Lower leg skin (tissue), 3 donors: ENCODE results near the gene FBXO31.

ENCODE experiments used
- POLR2A ChIP-seq, 2 donors: fragments of 450-650 bp; IDR thresholded peaks; one replicate each; pipeline ENCODE4 v1.6.1; 2016 to 2017; ENCODE audit warnings: antibody characterized with exemption in 2 of 2, mild to moderate bottlenecking in 1 of 2, moderate library complexity in 1 of 2
- TF ChIP-seq, protein P1 (sequence below), 3 donors: fragments of 450-650 bp; IDR thresholded peaks; one replicate each; pipeline ENCODE4 v1.5.1; 2016; ENCODE audit warnings: antibody characterized with exemption in 3 of 3, mild to moderate bottlenecking in 3 of 3, moderate library complexity in 2 of 3

DNA sequence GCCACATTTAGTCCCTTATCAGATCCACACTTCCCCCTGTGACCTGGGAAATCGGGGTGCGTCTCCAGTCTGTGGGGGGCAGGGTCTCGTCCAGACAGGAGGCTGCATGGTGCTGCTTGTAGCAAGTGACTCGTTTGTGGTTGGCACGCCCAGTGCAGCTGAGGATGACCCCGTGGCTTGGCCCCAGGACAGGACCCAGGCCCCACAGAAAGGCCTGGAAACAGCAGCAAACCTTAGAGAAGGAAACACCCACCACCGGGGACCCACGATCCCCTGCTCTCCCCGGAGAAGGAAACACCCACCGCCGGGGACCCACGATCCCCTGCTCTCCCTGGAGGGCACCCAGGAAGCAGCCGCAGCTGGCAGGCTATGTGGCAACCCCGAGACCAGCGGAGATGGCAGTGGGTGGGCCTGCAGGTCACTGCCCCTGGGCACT lies 58.1 kb downstream of the FBXO31 start:
- TF ChIP-seq POLR2A (IDR thresholded peaks at IDR 0.05): no peak
- TF ChIP-seq, protein P1, sequence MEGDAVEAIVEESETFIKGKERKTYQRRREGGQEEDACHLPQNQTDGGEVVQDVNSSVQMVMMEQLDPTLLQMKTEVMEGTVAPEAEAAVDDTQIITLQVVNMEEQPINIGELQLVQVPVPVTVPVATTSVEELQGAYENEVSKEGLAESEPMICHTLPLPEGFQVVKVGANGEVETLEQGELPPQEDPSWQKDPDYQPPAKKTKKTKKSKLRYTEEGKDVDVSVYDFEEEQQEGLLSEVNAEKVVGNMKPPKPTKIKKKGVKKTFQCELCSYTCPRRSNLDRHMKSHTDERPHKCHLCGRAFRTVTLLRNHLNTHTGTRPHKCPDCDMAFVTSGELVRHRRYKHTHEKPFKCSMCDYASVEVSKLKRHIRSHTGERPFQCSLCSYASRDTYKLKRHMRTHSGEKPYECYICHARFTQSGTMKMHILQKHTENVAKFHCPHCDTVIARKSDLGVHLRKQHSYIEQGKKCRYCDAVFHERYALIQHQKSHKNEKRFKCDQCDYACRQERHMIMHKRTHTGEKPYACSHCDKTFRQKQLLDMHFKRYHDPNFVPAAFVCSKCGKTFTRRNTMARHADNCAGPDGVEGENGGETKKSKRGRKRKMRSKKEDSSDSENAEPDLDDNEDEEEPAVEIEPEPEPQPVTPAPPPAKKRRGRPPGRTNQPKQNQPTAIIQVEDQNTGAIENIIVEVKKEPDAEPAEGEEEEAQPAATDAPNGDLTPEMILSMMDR (IDR thresholded peaks at IDR 0.05): no peak
